Activated CD8-positive, alpha-beta memory T cell treated with anti-CD3 and anti-CD28 coated beads for 1 hour (primary cell): ENCODE results near the gene TNNI2.
"Not testable (repeated sequence)": the region's sequence is repeated elsewhere in the genome, so short reads cannot be mapped to it uniquely, and the experiment has no call there.

ENCODE experiments used
- DNase-seq, 2 donors: peaks; one replicate each; pipeline ENCODE4 v3.0.0-alpha.2; 2020; ENCODE audit warnings: low read depth in 1 of 2; ENCODE audit errors: extremely low read depth in 1 of 2

TNNI2 gene

DNA sequence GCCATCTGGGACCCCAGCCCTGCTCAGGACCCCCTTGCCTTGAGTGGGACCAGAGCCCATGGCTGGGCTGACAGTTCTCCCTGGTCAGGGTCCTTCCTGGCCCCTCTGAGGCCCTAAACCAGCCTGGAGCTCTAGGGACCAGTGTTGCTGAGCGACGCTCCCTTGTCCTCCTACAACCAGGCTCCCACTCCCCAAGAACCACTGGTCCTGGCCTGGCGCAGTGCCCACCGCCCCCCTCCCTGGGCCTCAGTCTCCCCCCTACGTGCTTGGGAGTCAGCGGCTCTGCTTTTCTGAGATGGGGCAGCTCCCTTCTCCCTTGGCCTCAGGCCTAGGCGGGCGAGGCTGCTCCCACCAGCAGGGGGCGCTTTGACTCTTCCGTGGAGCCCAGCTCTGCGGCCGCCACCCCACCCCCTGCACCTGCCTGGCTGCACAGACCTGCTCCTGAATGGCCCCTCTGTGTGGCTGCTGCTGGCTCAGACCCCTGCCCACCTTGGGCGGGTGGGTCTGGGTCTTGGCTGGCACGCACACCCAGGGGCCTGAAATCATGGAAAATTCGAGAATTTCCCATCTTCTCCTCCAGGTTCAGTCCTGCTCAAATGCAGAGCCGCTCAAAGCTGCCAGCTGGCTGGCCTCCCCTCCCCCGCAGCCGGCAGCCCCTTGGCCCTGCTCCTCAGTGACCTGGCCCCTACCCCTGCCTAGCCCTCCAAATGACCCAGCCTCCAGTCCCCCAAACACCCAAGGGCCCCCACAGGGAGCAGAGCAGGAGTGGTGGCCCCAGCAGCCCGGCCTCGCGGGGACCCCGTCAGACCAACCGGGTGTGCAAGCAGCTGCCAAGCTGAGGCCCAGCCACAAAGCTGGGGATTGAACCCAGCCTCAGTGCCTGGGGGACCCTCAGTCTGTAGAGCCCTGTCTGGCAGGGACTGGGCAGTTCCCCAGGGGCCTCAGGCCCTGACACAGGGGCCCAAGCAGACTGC, 43.8 kb downstream of the TNNI2 start:
- peak; percentile 50 to 75 for DNase-seq

- DNase-seq, result no peak
Observed at GRCh38 chr11:1883346-1884302, 44.8 kb downstream of the TNNI2 start.

DNA sequence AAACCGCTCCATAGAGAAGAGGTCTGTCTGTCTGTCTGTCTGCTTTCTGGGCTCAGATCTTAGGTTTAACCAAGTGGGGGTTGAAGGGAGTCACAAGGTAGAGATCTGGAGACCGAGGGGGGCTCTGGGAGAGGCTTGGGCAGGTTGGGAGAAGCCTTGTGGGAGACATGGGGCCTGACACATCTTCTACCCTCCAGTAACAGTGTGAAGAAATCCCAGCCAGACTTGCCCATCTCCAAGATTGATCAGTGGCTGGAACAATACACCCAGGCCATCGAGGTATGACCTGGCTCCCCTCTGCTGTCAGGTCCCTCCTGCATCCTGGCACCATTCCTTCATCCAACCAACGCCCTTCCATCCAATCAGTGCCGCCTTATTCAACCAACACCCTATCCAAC, 45.5 kb downstream of the TNNI2 start:
- DNase-seq, result no peak

DNA sequence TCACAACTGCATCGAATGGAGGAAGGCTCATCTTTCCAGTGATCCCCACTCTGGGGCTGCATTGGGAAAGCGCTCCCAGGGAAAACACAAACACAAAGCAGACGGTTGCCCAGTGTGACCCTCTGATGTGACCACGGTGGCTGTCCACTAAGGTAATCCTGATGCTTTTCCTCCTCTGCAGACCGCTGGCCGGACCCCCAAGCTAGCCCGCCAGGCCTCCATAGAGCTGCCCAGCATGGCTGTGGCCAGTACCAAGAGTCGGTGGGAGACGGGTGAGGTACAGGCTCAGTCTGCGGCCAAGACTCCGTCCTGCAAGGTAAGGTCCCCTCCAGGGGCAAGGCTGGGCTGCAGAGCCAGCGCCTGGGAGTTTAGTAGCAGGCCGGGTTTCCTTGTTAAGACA, 47.8 kb downstream of the TNNI2 start:
- not testable (repeated sequence) for DNase-seq

DNA sequence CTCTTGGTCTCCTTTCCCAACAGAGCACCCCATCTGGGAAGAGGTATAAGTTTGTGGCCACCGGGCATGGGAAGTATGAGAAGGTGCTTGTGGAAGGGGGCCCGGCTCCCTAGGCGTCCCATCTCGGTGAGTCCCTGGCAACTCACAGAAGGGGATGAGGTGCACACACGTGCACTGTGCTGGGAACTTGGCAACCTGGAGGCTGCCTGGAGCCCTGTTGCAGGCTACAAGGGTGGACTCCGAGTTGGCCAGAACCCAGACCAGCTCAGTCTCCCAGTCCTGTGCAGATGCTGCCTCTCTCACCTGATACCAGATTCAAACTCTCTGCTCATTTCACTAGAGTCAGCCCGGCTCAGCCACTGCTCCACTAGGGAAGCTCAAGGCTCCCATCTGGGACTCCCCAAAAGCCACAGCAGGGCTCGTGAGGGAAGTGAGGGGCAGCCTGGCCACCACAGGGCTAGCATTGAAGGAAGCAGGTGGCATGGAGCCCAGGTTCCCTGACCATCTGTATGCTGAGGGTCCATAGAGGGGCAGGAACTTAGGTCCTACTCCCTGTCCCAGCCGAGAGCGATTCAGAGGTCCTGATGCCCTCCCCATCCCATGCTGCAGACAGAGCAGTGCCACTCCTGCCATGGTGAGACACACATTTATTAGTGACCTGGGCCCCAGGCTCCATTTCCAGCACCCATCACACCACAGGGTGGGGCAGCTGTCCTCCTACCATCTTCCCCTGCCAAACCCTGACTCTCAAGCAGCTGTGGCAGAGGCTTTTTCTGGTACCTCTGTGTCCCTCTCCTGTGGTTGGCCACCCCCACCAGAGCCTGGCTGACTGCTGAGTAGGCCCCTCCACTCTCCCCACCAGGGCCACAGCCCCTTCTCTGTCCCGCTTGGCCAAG, 48.9 kb downstream of the TNNI2 start:
- DNase-seq, result no peak

GRCh38 chr11:1888347-1888753, 49.6 kb downstream of the TNNI2 start:
- DNase-seq, result no peak

DNA sequence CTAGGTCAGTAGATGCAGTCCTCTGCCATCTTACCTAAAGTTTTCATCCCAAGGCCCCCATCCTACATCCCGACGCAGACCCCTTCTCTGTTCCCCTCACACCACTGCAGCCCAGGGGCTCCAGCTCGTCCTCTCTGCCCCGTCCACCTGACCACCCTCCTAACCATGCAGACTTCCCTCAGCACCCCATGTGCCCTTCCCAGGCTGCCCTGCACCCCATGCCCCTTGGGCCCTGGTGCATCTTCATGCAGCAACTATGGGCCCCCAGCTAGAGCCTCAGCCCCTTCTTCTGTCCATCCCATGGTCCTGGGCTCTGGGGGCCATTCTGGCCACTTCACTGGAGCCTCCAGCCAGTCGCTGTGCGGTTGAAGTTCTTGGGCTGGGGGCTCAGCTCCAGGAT, 50.0 kb downstream of the TNNI2 start:
- DNase-seq, result no peak

DNA sequence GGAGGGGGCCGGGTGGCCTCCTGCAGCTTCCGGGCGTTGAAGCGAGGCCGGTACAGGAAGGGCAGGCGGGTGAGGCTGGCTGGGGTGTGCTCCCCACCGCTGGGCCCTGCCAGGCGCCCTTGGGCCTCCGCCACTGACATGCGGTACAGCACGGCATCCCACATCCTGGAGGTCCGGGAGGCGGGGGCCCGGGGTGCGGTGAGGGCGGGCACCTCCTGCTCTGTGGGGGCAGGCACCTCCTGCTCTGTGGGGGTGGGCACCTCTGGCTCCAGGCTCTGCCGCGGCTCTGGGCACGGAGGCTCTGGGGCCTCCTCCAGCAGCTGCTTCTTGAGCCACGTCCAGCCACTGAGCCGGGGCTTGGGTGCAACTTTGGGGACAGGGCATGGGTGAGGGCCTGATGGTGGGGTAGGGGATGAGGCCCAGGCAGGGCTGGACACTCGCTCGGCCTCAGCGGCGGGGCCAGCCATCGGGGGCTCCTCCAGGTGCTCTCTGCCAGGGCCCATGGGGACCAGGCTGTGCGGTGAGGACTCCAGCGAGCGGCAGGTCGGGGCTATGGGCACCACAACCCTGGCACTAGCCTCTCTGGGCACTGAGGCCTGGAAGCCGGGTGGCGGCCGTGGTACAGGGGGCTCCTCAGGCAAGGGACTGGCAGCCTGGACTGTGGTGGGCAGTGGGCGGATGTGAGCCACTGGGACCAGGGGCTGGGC, 50.6 kb downstream of the TNNI2 start:
- peak; percentile 34 to 66 for DNase-seq

- no peak for DNase-seq
Observed at GRCh38 chr11:1889941-1890855, 51.4 kb downstream of the TNNI2 start.
